HG02973 (cell line): ENCODE data around the gene AP2S1.
"Not testable (repeated sequence)": the region's sequence is repeated elsewhere in the genome, so short reads cannot be mapped to it uniquely, and the experiment has no call there.

Experiments
- ATAC-seq: cut with Tn5 transposase; IDR thresholded peaks from one replicate; pipeline ENCODE4 v1.9.1; 2021; ENCODE audit warnings: moderate library complexity; ENCODE audit not compliant: unreplicated experiment

Gene AP2S1

DNA sequence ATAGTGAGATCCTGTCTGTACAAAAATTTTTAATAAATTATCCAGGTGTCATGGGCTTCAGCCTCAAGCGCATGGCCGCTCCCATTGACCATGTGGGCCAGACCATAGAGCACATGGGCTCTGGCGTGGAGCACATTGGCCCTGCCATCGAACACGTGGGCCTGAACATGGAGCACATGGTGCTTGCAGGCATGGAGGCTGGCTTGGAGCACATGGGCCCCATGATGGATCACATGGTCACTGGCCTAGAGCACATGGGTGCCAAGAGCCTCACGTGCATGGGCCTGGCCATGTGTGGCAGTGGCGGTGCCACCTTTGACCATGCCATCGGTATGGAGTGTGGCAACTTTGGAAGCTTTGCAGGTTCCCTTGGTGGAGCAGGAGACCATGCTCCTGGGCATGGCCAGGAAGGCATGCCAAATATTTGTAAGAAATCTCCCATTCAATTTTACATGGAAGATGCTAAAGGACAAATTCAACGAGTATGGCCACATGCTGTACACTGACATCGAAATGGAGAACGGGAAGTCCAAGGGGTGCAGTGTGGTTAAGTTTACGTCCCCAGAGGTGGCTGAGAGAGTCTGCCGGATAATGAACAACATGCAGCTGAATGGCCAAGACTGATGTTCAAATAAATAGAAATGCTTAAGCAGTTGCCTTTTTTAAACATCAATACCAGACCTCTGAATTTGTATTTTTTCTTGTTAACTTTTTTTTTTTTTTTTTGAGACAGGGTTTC is 40.9 kb downstream of the AP2S1 start:
- no peak for ATAC-seq

DNA sequence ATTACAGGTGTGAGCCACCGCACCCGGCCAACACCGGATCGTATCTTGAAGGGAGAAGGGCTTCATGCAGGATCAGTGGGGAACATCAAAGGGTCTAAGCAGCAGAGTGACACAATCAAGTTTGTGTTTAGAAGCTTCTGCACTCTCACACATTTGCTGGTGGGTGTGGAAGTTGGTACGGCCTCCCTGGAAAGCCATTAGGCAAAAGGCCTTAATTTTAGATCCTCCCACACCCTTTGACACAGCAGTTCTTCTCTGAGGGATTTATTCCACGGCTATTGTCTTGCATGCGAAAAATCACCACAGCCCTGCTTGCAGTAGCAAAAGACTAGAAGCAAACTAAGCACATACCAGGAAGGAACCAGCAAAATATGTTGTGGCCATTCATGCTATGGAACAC is 44.0 kb downstream of the AP2S1 start:
- no peak for ATAC-seq

DNA sequence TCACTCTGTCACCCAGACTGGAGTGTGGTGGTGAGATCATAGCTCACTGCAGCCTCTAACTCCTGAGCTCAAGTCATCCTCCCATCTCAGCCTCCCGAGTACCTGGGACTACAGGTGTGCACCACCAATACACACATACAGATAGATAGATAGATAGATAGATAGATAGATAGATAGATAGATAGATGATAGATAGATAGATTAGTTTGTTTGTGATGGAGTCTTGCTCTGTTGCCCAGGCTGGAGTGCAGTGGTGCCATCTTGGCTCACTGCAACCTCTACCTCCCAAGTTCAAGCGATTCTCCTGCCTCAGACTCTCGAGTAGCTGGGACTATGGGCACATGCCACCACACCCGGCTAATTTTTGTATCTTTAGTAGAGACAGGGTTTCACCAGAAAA is 46.2 kb downstream of the AP2S1 start:
- not testable (repeated sequence) for ATAC-seq

DNA sequence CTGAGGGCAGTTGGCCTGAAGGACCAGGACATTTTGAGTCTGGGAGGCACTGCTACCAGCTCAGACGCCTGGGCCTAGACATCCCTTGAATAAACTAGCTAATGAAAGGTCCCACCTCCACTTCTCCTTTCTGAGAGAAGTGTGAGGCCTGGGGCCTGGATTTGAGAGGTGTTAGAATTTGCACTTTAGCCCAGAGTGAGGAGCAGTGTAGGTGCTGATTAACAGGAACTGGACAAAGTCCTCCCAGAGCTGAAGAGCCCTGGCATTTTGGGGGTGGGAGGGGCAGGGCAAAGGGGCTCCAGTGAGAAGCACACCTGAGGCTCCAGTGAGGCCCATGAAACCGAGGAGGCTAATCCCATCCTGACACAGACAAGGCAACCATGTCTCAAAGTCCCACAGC is 47.1 kb downstream of the AP2S1 start:
- ATAC-seq, result no peak

DNA sequence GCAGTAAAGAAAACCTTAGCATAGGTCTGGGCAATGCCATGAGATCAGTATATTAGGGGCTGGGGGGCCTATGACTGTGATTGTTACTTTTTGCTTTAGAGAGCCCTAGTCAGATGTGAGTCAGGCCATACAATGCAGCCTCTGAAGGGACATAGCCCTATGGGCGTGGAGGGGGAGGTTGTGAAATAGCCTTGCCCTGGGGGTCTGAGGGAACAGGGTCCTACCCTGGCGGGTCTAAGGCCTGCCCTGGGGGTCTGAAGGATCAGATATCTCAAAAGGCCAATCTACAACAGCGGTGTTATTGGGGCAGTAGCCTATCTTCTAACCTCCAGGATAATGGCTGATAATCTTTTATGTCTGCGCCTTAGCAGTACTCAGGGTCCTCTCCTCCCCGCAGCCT is 48.5 kb downstream of the AP2S1 start:
- ATAC-seq, result no peak

DNA sequence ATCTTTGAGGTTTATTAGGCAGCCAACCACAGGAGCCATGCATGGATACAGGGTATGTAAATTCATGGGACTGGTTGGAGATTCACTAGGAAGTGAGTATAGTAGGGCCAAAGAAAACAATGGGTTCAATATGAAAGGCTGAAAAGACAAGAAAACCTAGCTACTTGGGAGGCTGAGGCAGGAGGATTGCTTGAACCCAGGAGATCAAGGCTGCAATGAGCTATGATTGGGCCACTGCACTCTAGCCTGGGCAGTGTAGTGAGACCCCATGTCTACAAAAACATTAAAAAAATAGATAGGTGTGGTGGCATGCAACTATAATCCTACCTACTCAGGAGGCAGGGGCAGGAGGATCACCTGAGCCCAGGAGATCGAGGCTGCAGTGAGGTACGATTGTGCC is 51.9 kb downstream of the AP2S1 start:
- ATAC-seq, result no peak

DNA sequence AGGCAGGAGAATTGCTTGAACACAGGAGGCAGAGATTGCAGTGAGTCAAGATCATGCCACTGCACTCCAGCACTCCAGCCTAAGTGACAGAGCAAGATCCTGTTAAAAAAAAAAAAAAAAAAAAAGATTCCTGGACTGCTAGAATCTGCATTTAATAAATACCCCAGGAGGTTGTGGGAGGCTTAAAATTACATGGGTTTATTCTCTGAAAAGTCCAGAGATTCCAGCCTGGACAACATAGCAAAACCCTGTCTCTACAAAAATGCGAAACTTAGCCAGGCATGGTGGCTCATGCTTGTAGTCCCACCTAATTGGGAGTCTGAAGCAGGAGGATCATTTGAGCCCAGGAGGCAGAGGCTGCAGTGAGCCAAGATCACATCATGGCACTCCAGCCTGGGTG is 52.8 kb downstream of the AP2S1 start:
- ATAC-seq, result no peak

DNA sequence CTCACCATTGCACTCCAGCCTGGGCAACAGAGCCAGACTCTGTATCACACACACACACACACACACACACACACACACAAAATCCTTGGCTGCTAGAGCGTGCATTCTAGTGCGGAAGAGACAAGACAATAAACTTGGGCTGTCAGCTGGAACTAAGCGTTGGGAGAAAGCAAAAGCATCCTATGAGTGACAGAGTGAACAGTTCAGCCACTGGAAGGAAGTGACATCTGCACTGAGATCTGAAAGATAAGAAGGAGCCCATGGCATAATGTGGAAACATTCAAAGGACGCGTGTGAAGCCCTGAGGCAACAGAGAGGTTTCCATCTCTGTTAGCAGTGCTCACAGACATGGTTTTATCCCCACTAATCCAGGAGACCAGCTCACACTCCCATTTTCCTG is 58.7 kb downstream of the AP2S1 start:
- ATAC-seq, result no peak

DNA sequence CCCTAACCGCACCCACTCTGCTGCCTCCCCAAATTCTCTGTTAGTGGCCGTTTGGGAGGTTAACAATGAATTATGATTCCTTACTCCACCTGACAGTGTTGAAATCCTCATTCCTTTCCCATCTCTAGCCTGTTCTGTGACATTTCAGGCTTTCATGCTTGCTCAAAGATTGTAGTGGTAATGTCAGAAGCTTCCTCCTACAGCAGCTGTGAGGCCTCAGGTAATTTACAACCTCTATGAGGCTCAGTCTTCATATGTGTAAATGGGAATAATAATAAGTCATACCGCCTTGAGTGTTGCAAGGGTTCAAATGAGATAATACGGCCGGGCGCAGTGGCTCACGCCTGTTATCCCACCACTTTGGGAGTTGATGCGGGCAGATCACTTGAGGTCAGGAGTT is 61.3 kb downstream of the AP2S1 start:
- no peak for ATAC-seq

DNA sequence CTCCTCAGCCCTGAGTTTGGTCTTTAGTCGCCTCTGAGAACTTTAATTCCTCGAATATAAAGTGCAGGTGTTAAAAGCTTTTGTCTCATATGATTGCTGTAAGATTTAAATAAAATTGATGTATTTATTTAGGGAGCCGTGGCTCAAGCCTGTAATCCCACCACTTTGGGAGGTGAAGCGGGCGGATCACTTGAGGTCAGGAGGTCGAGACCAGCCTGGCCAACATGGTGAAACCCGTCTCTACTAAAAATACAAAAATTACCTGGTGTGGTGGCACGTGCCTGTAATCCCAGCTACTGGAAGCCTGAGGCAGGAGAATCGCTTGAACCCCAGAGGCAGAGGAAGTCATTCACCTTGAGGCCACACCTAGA is 61.7 kb downstream of the AP2S1 start:
- ATAC-seq, result no peak

DNA sequence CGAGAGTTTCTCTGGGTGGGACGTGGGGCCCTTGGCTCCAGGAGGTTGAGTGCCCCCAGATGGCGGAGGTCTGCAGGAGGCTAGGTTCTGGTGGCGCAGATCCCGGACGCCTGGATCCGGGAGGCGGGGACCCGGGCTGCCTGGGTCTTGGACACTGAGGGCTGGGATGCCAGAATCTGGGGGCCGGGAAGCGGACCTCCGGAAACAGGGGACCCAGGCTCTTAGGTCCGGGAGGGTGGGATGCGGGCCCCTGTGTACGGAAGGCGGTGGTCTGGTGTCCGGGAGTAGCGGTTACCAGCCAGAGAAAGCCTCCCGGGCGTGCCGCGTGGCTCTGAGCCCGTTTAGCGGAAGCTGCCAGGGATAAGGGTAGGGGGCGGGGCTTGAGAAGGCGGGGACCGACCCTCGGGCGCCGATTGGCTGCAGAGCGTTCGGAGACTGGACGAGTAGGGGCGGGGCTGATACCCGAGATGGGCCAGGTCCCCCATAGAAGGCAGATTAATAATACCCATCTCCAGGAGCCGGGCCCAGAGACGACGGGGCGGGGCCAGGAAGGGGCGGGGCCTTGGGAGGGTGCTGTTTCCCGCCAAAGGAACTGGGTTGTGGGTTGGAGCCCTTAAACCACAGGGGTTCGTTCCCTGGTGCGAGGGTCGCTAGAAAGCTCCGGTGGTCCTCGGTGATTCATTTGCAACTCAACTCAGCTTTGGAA is 62.2 kb downstream of the AP2S1 start, which contains the start of gene SLC1A5:
TSS of gene SLC1A5 (minus strand) at position 333 of the 706 bp plus-strand sequence. CDS start 629 bp downstream, outside the sequence.
- ATAC-seq, result peak; percentile 48
